HepG2 (cell line): ENCODE results near the gene DNAJB12. TPM values are rescaled to one million over a fixed set of nuclear protein-coding genes. Genes with fewer than 3 reads are reported as not detected.

Experiments used
- BORCS8-MEF2B ChIP-seq: sonication (generic); formaldehyde crosslinking; IDR thresholded peaks from 2 replicates; pipeline ENCODE4 v1.8.0; 2022; ENCODE audit warnings: mild to moderate bottlenecking, missing genetic modification reagents
- FOXC1 ChIP-seq: sonication (generic); formaldehyde crosslinking; IDR thresholded peaks from 2 replicates; pipeline ENCODE4 v1.8.0; 2022; ENCODE audit warnings: mild to moderate bottlenecking, missing genetic modification reagents, borderline replicate concordance
- HNRNPH1 ChIP-seq: fragments of 200-400 bp; formaldehyde crosslinking; optimal IDR thresholded peaks from 2 replicates; pipeline ENCODE3; 2017; ENCODE audit warnings: mild to moderate bottlenecking, low read depth, low read length
- MAFF ChIP-seq: IDR thresholded peaks from 2 replicates; pipeline ENCODE4 v1.6.1; 2011; ENCODE audit warnings: low read depth, low read length, improper control_type of control experiment
- MTF2 ChIP-seq: sonication (generic); formaldehyde crosslinking; IDR thresholded peaks from 2 replicates; pipeline ENCODE4 v1.5.0; 2020; ENCODE audit warnings: missing genetic modification reagents, borderline replicate concordance
- RELA ChIP-seq: sonication (generic); formaldehyde crosslinking; IDR thresholded peaks from 2 replicates; pipeline ENCODE4 v1.4.0; 2020; ENCODE audit warnings: missing genetic modification reagents
- ZNF331 ChIP-seq: sonication (generic); formaldehyde crosslinking; IDR thresholded peaks from 2 replicates; pipeline ENCODE4 v1.4.0; 2020; ENCODE audit warnings: missing genetic modification reagents
- ZNF354B ChIP-seq: sonication (generic); formaldehyde crosslinking; IDR thresholded peaks from 2 replicates; pipeline ENCODE4 v1.8.0; 2022; ENCODE audit warnings: mild to moderate bottlenecking, missing genetic modification reagents
- ZNF577 ChIP-seq: sonication (generic); formaldehyde crosslinking; IDR thresholded peaks from 2 replicates; pipeline ENCODE4 v1.4.0; 2020; ENCODE audit warnings: mild to moderate bottlenecking, low read depth, missing genetic modification reagents, borderline replicate concordance
- ZSCAN12 ChIP-seq: sonication (generic); formaldehyde crosslinking; IDR thresholded peaks from 2 replicates; pipeline ENCODE4 v1.9.0; 2021; ENCODE audit warnings: mild to moderate bottlenecking, missing genetic modification reagents
- ZSCAN30 ChIP-seq: sonication (generic); formaldehyde crosslinking; IDR thresholded peaks from 2 replicates; pipeline ENCODE4 v1.5.0; 2020; ENCODE audit warnings: mild to moderate bottlenecking, missing genetic modification reagents
- polyA plus RNA-seq, 8 experiments: library from polyadenylated mRNA; depleted of rRNA in 3 of 8; stranded (reverse) in 7 of 8; unstranded in 1 of 8; fragments of >200 nt; fragmentation: Illumina TruSeq in 4 of 8; extraction: Trizol in 4 of 8; gene quantifications; 2 replicates each; pipeline versions ENCODE4 v1.2.1 to v1.2.3, GENCODE V29; 2011 to 2016; ENCODE audit warnings: low read depth in 4 of 8, missing spikeins in 1 of 8, mixed read lengths in 1 of 8; ENCODE audit not compliant: insufficient read depth in 1 of 8
- total RNA-seq, 5 experiments: library from RNA; depleted of rRNA; stranded (reverse); fragments of >200 nt; fragmentation: Illumina TruSeq; extraction: Trizol; gene quantifications; 2 replicates each; pipeline ENCODE4 v1.2.3, GENCODE V29; 2016; ENCODE audit warnings: low read depth in 1 of 5
- TF ChIP-seq, protein P1 (sequence below): sonication (generic); formaldehyde crosslinking; IDR thresholded peaks from 2 replicates; pipeline ENCODE4; 2020; ENCODE audit warnings: missing genetic modification reagents, mild to moderate bottlenecking, borderline replicate concordance
- TF ChIP-seq, protein P2 (sequence below): IDR thresholded peaks from 2 replicates; pipeline ENCODE4 v1.6.1; 2016; ENCODE audit warnings: mild to moderate bottlenecking
- TF ChIP-seq, protein P3 (sequence below): sonication (generic); formaldehyde crosslinking; IDR thresholded peaks from 2 replicates; pipeline ENCODE4 v1.4.0; 2020; ENCODE audit warnings: missing genetic modification reagents, borderline replicate concordance
- TF ChIP-seq, protein P4 (sequence below), 2 experiments: sonication (generic) in 1 of 2; formaldehyde crosslinking in 1 of 2; IDR thresholded peaks; 2 replicates each; pipeline versions ENCODE4 v1.4.0 to v1.6.1; 2018 to 2020; ENCODE audit warnings: missing genetic modification reagents in 2 of 2, borderline replicate concordance in 1 of 2, low read depth in 1 of 2, mild to moderate bottlenecking in 1 of 2, missing biosample characterization in 1 of 2
- TF ChIP-seq, protein P5 (sequence below): sonication (generic); formaldehyde crosslinking; IDR thresholded peaks from 2 replicates; pipeline ENCODE4 v1.9.0; 2022; ENCODE audit warnings: missing genetic modification reagents, mild to moderate bottlenecking, borderline replicate concordance
- TF ChIP-seq, protein P6 (sequence below): sonication (generic); formaldehyde crosslinking; IDR thresholded peaks from 2 replicates; pipeline ENCODE4 v1.8.1; 2023; ENCODE audit warnings: mild to moderate bottlenecking, moderate library complexity, missing genetic modification reagents

Gene DNAJB12
- total and polyA plus RNA-seq, 2 of the 13 experiments (the other 11 are each of a cell fraction or from before 2014, with no cell fraction given) = 10.8 to 18.2 TPM

DNA sequence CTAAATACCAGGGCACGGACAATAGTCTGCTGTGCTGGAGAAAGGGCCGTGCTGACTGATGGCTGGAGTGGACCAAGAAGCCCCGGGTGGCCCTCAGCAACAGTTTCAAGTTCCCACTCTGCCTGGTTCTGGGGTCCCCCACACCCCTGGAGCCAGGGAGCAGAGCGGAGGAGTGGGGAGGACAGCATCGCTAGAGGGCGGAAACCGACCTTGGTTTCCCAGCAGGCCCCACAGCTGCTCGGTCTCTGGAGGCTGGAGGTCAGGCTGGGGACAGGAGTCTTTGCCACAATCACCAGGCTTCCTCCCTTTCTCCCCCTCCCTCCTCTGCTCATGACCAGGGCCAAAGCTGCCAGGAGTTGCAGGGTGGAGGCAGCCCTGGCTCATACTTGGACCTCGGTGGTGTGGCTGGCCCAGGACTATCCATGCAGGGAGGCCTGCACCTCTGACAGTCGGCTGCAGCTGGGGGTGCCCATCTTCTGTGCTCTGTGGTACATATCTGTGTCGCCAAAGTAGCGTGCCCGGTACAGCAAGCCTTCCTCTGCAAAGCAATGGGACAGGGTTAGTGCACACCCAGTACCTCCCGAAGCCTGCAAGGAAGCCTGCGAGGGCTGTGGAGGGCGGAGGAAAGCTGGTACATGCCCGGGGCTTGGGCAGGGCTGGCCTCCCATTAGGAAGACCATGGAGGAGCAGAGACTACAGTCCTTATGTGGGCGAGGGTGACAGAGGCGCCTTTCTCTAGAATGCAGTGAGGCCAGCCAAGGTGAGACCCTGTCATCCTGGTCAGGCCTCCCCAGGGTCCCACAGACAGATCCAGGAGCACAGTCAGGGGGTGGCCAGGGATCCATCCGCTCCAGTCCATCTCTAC is 19.1 kb downstream of the DNAJB12 start (continued):
- TF ChIP-seq, protein P1, sequence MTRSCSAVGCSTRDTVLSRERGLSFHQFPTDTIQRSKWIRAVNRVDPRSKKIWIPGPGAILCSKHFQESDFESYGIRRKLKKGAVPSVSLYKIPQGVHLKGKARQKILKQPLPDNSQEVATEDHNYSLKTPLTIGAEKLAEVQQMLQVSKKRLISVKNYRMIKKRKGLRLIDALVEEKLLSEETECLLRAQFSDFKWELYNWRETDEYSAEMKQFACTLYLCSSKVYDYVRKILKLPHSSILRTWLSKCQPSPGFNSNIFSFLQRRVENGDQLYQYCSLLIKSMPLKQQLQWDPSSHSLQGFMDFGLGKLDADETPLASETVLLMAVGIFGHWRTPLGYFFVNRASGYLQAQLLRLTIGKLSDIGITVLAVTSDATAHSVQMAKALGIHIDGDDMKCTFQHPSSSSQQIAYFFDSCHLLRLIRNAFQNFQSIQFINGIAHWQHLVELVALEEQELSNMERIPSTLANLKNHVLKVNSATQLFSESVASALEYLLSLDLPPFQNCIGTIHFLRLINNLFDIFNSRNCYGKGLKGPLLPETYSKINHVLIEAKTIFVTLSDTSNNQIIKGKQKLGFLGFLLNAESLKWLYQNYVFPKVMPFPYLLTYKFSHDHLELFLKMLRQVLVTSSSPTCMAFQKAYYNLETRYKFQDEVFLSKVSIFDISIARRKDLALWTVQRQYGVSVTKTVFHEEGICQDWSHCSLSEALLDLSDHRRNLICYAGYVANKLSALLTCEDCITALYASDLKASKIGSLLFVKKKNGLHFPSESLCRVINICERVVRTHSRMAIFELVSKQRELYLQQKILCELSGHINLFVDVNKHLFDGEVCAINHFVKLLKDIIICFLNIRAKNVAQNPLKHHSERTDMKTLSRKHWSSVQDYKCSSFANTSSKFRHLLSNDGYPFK (CRISPR knock-in tag) = peak; percentile 12; the same call in 1 of the 2 replicates
- TF ChIP-seq, protein P2, sequence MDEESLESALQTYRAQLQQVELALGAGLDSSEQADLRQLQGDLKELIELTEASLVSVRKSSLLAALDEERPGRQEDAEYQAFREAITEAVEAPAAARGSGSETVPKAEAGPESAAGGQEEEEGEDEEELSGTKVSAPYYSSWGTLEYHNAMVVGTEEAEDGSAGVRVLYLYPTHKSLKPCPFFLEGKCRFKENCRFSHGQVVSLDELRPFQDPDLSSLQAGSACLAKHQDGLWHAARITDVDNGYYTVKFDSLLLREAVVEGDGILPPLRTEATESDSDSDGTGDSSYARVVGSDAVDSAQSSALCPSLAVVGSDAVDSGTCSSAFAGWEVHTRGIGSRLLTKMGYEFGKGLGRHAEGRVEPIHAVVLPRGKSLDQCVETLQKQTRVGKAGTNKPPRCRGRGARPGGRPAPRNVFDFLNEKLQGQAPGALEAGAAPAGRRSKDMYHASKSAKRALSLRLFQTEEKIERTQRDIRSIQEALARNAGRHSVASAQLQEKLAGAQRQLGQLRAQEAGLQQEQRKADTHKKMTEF (CRISPR knock-in tag) = peak; percentile 11; the same call in 1 of the 2 replicates
- TF ChIP-seq ZNF354B (CRISPR knock-in tag) = no peak
- no peak for TF ChIP-seq ZNF331 (CRISPR knock-in tag)
- no peak for TF ChIP-seq ZSCAN12 (CRISPR knock-in tag)
- TF ChIP-seq HNRNPH1 = no peak
- TF ChIP-seq, protein P3, sequence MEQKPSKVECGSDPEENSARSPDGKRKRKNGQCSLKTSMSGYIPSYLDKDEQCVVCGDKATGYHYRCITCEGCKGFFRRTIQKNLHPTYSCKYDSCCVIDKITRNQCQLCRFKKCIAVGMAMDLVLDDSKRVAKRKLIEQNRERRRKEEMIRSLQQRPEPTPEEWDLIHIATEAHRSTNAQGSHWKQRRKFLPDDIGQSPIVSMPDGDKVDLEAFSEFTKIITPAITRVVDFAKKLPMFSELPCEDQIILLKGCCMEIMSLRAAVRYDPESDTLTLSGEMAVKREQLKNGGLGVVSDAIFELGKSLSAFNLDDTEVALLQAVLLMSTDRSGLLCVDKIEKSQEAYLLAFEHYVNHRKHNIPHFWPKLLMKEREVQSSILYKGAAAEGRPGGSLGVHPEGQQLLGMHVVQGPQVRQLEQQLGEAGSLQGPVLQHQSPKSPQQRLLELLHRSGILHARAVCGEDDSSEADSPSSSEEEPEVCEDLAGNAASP (CRISPR knock-in tag) = peak; percentile 56; the same call in 1 of the 2 replicates
- no peak for TF ChIP-seq MTF2 (CRISPR knock-in tag)
- TF ChIP-seq RELA (CRISPR knock-in tag) = no peak
- no peak for TF ChIP-seq MAFF
- no peak for TF ChIP-seq ZSCAN30
- TF ChIP-seq ZNF577 = no peak
- no peak for TF ChIP-seq FOXC1 (CRISPR knock-in tag)
- TF ChIP-seq, protein P4, sequence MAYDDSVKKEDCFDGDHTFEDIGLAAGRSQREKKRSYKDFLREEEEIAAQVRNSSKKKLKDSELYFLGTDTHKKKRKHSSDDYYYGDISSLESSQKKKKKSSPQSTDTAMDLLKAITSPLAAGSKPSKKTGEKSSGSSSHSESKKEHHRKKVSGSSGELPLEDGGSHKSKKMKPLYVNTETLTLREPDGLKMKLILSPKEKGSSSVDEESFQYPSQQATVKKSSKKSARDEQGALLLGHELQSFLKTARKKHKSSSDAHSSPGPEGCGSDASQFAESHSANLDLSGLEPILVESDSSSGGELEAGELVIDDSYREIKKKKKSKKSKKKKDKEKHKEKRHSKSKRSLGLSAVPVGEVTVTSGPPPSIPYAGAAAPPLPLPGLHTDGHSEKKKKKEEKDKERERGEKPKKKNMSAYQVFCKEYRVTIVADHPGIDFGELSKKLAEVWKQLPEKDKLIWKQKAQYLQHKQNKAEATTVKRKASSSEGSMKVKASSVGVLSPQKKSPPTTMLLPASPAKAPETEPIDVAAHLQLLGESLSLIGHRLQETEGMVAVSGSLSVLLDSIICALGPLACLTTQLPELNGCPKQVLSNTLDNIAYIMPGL (CRISPR knock-in tag; IDR thresholded peaks at IDR 0.05; ENCODE audit: borderline replicate concordance in 1 of 2, low read depth in 1 of 2) = no peak; a peak in 1 of 4 replicates
- TF ChIP-seq, protein P5, sequence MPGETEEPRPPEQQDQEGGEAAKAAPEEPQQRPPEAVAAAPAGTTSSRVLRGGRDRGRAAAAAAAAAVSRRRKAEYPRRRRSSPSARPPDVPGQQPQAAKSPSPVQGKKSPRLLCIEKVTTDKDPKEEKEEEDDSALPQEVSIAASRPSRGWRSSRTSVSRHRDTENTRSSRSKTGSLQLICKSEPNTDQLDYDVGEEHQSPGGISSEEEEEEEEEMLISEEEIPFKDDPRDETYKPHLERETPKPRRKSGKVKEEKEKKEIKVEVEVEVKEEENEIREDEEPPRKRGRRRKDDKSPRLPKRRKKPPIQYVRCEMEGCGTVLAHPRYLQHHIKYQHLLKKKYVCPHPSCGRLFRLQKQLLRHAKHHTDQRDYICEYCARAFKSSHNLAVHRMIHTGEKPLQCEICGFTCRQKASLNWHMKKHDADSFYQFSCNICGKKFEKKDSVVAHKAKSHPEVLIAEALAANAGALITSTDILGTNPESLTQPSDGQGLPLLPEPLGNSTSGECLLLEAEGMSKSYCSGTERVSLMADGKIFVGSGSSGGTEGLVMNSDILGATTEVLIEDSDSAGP = peak; percentile 40; the same call in 1 of the 2 replicates
- no peak for TF ChIP-seq BORCS8-MEF2B
- TF ChIP-seq, protein P6, sequence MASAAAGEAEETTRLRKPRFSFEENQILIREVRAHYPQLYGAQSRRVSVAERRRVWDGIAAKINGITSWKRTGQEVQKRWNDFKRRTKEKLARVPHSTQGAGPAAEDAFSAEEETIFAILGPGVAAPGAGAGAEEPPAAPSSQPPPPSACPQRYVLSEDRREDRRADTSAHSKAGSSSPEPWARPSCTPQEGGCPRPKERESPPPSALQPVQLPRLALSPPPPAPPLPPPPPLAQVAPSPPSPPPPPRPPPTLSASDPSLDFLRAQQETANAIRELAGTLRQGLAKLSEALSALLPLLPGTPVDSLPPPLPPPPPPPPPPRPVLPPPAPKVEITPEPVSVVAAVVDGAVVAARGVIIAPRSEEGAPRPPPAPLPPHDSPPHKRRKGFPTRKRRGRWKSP (CRISPR knock-in tag) = no peak
